ENCODE data around the gene WDR54.

DNA sequence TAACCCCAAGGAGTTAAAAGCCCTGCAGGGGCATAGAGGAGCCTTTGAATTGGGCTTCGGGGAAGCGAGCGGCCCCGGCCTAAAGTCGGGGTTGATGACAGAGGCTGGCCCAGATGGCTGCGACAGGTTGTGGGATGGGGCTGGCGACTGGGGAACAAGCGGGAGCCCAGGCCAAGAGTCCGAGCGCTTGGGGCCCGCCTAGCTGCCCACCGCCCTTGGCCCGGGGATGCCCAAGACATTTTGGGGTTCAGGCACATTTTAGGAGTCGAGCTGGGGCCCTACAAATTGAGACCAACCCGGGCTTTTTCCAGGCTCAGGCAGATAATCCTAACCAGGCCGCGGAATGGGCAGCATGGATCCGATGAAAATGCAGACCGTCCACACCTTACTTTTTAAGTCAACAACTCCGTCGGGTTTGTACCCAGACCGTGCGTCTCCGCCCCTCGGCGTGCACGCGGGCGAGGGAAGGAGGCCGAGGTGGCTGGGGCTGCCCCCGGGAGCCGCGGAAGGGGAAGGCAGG lies 19.7 kb downstream of the WDR54 start:
- TF ChIP-seq, protein P1, sequence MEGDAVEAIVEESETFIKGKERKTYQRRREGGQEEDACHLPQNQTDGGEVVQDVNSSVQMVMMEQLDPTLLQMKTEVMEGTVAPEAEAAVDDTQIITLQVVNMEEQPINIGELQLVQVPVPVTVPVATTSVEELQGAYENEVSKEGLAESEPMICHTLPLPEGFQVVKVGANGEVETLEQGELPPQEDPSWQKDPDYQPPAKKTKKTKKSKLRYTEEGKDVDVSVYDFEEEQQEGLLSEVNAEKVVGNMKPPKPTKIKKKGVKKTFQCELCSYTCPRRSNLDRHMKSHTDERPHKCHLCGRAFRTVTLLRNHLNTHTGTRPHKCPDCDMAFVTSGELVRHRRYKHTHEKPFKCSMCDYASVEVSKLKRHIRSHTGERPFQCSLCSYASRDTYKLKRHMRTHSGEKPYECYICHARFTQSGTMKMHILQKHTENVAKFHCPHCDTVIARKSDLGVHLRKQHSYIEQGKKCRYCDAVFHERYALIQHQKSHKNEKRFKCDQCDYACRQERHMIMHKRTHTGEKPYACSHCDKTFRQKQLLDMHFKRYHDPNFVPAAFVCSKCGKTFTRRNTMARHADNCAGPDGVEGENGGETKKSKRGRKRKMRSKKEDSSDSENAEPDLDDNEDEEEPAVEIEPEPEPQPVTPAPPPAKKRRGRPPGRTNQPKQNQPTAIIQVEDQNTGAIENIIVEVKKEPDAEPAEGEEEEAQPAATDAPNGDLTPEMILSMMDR (IDR thresholded peaks at IDR 0.05) = no peak
- TF ChIP-seq POLR2A (IDR thresholded peaks at IDR 0.05) = no peak
